AG09309 (cell line): Measurements from ENCODE around the gene SPG11.
"Not testable (repeated sequence)": the region's sequence is repeated elsewhere in the genome, so short reads cannot be mapped to it uniquely, and the experiment has no call there.

Source experiments
- DNase-seq: peaks from one replicate; pipeline ENCODE4 v3.0.0-alpha.2; 2010; ENCODE audit warnings: low read depth
- H3K4me3 ChIP-seq: 2 replicates; pipeline ENCODE4 v1.5.1; 2011; ENCODE audit warnings: mild to moderate bottlenecking, low read depth, low read length, moderate library complexity; ENCODE audit not compliant: control insufficient read depth
- TF ChIP-seq, protein P1 (sequence below): IDR thresholded peaks from 2 replicates; pipeline ENCODE4 v1.5.1; 2011; ENCODE audit warnings: mild to moderate bottlenecking, low read depth, low read length, inconsistent platforms; ENCODE audit not compliant: insufficient read depth, control insufficient read depth; ENCODE audit errors: missing control alignments

Gene SPG11

DNA sequence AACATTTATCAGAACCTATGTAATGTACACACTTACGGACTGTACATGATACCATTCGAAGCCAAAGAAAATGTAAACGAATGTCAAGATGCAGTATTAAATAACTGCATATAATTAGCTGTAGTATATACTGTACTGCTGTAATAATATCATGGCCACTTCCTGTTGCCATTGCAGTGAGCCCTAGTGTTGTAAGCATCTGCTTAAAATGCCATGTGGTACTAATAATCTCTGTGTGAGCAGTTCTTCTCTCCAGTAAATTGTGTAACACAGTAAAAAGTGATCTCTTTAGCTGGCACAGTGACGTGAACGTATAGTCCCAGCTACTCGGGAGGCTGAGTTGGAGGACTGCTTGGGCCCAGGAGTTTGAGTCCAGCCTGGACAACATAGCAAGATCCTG lies 8.6 kb downstream of the SPG11 start:
- TF ChIP-seq, protein P1, sequence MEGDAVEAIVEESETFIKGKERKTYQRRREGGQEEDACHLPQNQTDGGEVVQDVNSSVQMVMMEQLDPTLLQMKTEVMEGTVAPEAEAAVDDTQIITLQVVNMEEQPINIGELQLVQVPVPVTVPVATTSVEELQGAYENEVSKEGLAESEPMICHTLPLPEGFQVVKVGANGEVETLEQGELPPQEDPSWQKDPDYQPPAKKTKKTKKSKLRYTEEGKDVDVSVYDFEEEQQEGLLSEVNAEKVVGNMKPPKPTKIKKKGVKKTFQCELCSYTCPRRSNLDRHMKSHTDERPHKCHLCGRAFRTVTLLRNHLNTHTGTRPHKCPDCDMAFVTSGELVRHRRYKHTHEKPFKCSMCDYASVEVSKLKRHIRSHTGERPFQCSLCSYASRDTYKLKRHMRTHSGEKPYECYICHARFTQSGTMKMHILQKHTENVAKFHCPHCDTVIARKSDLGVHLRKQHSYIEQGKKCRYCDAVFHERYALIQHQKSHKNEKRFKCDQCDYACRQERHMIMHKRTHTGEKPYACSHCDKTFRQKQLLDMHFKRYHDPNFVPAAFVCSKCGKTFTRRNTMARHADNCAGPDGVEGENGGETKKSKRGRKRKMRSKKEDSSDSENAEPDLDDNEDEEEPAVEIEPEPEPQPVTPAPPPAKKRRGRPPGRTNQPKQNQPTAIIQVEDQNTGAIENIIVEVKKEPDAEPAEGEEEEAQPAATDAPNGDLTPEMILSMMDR, result no peak
- H3K4me3 ChIP-seq, result no peak overlapping the region
- DNase-seq, result peak; percentile 72

DNA sequence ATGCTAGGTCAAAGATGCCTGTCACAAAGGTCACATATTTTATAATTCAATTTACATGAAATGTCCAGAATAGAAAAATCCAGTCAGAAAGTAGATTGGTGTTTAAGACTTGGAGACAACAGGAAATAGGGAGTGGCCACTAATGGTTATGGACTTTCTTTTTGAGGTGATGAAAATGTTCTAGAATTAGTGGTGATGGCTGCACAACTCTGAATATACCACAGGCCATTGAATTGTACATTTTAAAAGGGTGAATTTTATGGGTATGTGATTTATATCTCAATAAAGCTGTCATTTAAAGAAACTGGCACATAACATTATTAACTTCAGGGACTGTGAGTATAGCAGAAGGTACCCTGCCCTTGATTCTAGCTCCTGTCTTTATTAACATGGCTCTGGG lies 15.8 kb downstream of the SPG11 start:
- TF ChIP-seq, protein P1, result no peak
- DNase-seq, result no peak
- H3K4me3 ChIP-seq, result no peak overlapping the region

- TF ChIP-seq, protein P1, result no peak
- DNase-seq, result no peak
- no peak overlapping the region for H3K4me3 ChIP-seq
Observed at GRCh38 chr15:44647036-44647435, 16.4 kb downstream of the SPG11 start.

- TF ChIP-seq, protein P1, result no peak
- no peak overlapping the region for H3K4me3 ChIP-seq
- DNase-seq, result no peak
Observed at GRCh38 chr15:44646460-44646859, 17.0 kb downstream of the SPG11 start.

GRCh38 chr15:44641651-44642050 lies 21.8 kb downstream of the SPG11 start:
- H3K4me3 ChIP-seq, result no peak overlapping the region
- DNase-seq, result no peak
- TF ChIP-seq, protein P1, result no peak

DNA sequence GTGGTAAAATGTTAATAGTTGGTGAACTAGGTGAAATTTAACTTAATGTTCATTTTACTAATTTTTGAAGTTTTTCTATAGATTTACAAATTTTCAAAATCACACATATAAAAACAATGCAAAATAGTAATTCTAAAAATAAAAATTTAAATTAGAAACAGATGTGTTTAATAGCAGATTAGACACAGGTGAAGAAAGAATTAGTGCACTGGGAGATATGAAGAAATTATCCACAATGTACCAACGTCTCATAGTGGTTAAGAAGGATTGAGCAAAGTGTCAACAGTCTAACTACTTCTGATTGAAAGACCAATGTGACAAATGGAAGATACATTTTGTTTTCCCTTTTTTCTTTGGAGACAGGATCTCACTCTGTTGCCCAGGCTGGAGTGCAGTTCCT lies 26.5 kb downstream of the SPG11 start:
- no peak overlapping the region for H3K4me3 ChIP-seq
- TF ChIP-seq, protein P1, result no peak
- DNase-seq, result no peak

GRCh38 chr15:44633603-44634002 lies 29.9 kb downstream of the SPG11 start:
- no peak overlapping the region for H3K4me3 ChIP-seq
- DNase-seq, result peak; percentile 24
- TF ChIP-seq, protein P1, result no peak

DNA sequence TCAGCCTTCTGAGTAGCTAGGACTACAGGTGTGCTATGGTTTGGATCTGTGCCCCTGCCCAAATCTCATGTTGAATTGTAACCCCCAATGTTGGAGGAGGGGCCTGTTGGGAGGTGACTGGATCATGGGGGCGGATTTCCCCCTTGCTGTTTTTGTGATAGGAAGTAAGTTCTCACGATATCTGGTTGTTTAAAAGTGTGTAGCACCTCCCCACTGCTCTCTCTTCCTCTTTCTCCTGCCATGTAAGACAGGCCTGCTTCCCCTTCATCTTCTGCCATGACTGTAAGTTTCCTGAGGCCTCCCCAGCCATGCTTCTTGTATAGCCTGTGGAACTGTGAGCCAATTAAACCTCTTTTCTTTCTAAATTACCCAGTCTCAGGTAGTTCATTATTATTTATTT lies 38.2 kb downstream of the SPG11 start:
- not testable (repeated sequence) for H3K4me3 ChIP-seq, DNase-seq
